A673 (cell line): ENCODE results near the gene TRA2B. TPM values are rescaled to one million over a fixed set of nuclear protein-coding genes. Genes with fewer than 3 reads are reported as not detected.

Experiments
- BruUV-seq: library from RNA; stranded (reverse); fragments of 400-500 nt; replicated peaks from 2 replicates; lab custom pipeline; 2021; lab: Mats Ljungman, UMichigan
- CTCF ChIA-PET: fragments of 300-600 bp; sonication (Branson Sonifier 250); formaldehyde crosslinking; loops from one replicate; lab custom pipeline; 2022; ENCODE audit warnings: antibody characterized with exemption; lab: Charles Lee
- POLR2A ChIA-PET: fragments of 300-600 bp; sonication (Branson Sonifier 250); formaldehyde crosslinking; loops from one replicate; lab custom pipeline; 2022; ENCODE audit warnings: antibody characterized with exemption; ENCODE audit not compliant: low non-redundant PET; lab: Charles Lee
- DNase-seq: peaks from one replicate; pipeline ENCODE4 v3.0.0-alpha.2; 2015; ENCODE audit warnings: low spot score
- H3K27ac ChIP-seq: fragments of 200-600 bp; sonication (generic); 2 replicates; pipeline ENCODE4 v1.5.1; 2016; ENCODE audit warnings: mixed run types, low read depth, mild to moderate bottlenecking, mixed read lengths, antibody characterized with exemption, low read length; ENCODE audit not compliant: poor library complexity, severe bottlenecking
- H3K27me3 ChIP-seq: fragments of 200-600 bp; sonication (generic); replicated peaks from 2 replicates; pipeline ENCODE4 v1.6.1; 2017; ENCODE audit warnings: mixed run types, low read depth, mild to moderate bottlenecking, mixed read lengths, antibody characterized with exemption, low read length; ENCODE audit not compliant: insufficient read depth, poor library complexity
- H3K36me3 ChIP-seq: fragments of 200-600 bp; sonication (generic); 2 replicates; pipeline ENCODE4 v1.6.1; 2016; ENCODE audit warnings: mixed run types, mild to moderate bottlenecking, mixed read lengths, antibody characterized with exemption, low read length; ENCODE audit not compliant: insufficient read depth, poor library complexity, severe bottlenecking
- H3K4me1 ChIP-seq: fragments of 200-600 bp; sonication (generic); 2 replicates; pipeline ENCODE4 v1.6.1; 2017; ENCODE audit warnings: mixed run types, mild to moderate bottlenecking, mixed read lengths, antibody characterized with exemption, low read length; ENCODE audit not compliant: insufficient read depth, poor library complexity, severe bottlenecking
- H3K4me3 ChIP-seq: fragments of 200-600 bp; sonication (generic); 2 replicates; pipeline ENCODE4 v1.5.1; 2016; ENCODE audit warnings: low read depth, mixed run types, mild to moderate bottlenecking, mixed read lengths, low read length; ENCODE audit not compliant: poor library complexity, severe bottlenecking
- H3K9me3 ChIP-seq: fragments of 200-600 bp; sonication (generic); 2 replicates; pipeline ENCODE4 v1.6.1; 2016; ENCODE audit warnings: mixed run types, low read depth, mild to moderate bottlenecking, mixed read lengths, antibody characterized with exemption, low read length; ENCODE audit not compliant: poor library complexity, severe bottlenecking
- EZH2 ChIP-seq: fragments of 200-600 bp; sonication (generic); IDR thresholded peaks from 2 replicates; pipeline ENCODE4 v1.6.1; 2017; ENCODE audit warnings: borderline replicate concordance, low read depth, mild to moderate bottlenecking, mixed read lengths, antibody characterized with exemption, low read length; ENCODE audit not compliant: poor library complexity, severe bottlenecking
- intact Hi-C: fragments of 100-400 bp; cut with micrococcal nuclease; formaldehyde crosslinking; loops from one replicate; pipeline ENCODE4 v1.10.0; 2022; ENCODE audit not compliant: unreplicated experiment
- total RNA-seq: library from RNA; stranded (reverse); gene quantifications from 2 replicates; pipeline ENCODE4 v1.2.3, GENCODE V29; 2021
- TF ChIP-seq, protein P1 (sequence below): fragments of 300-800, 200-600 bp; sonication (generic); conservative IDR thresholded peaks from 2 replicates; pipeline ENCODE4 v1.5.1; 2017; ENCODE audit warnings: low read depth, mild to moderate bottlenecking, antibody characterized with exemption, low read length, moderate library complexity, mixed read lengths

The TRA2B gene
- total RNA-seq, 1 experiment from 2014 or later, result 339 TPM

DNA sequence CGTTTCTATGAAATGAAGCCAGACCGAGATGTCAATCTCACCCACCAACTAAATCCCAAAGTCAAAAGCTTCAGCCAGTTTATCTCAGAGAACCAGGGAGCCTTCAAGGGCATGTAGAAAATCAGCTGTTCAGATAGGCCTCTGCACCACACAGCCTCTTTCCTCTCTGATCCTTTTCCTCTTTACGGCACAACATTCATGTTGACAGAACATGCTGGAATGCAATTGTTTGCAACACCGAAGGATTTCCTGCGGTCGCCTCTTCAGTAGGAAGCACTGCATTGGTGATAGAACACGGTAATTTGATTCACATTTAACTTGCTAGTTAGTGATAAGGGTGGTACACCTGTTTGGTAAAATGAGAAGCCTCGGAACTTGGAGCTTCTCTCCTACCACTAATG, 41.9 kb upstream of the TRA2B start:
- CTCF ChIA-PET, result interaction anchor here (1.3 to 2.2 kb wide), 2 partner anchors 281 to 298 kb away, joined by 3 to 10 read pairs; no protein-coding TSS in a partner anchor
- H3K27me3 ChIP-seq, result no peaks in the 10 kb centered on the region
- no peak overlapping the region for H3K27ac ChIP-seq
- H3K4me3 ChIP-seq, result no peak overlapping the region
- no peak for DNase-seq
- H3K9me3 ChIP-seq, result no peaks in the 10 kb centered on the region
- no peaks in the 10 kb centered on the region for H3K36me3 ChIP-seq
- TF ChIP-seq, protein P1, sequence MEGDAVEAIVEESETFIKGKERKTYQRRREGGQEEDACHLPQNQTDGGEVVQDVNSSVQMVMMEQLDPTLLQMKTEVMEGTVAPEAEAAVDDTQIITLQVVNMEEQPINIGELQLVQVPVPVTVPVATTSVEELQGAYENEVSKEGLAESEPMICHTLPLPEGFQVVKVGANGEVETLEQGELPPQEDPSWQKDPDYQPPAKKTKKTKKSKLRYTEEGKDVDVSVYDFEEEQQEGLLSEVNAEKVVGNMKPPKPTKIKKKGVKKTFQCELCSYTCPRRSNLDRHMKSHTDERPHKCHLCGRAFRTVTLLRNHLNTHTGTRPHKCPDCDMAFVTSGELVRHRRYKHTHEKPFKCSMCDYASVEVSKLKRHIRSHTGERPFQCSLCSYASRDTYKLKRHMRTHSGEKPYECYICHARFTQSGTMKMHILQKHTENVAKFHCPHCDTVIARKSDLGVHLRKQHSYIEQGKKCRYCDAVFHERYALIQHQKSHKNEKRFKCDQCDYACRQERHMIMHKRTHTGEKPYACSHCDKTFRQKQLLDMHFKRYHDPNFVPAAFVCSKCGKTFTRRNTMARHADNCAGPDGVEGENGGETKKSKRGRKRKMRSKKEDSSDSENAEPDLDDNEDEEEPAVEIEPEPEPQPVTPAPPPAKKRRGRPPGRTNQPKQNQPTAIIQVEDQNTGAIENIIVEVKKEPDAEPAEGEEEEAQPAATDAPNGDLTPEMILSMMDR, result no peak
- no peak for TF ChIP-seq EZH2
- POLR2A ChIA-PET, result no interaction called here
- peaks cover 11% of the 10 kb centered on the region for H3K4me1 ChIP-seq
- intact Hi-C loops, result loop anchor here (5.0 kb wide), 4 partner anchors 263 to 633 kb away; partner anchors contain the start of gene AHSG
- no TSS peak for BruUV-seq

DNA sequence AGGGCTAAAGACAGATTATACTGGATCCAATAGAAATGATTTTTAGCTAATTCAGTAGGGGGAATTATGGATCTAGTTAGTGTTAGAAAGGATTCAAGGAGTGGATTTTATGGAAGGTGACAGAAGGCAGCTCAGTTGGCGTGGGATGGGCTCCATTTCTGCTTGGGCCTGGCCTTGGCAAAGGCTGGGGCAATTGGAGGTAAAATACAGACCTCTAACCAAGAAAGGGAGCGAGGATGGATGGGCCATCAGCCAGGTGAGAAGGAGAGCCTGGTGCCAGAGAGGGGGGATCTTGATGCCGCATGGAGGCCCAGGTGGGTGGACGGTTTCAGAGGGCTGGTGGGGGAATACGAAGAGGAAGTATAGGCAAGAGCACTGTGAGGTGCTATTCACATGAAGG, 40.7 kb upstream of the TRA2B start:
- no peaks in the 10 kb centered on the region for H3K9me3 ChIP-seq
- TF ChIP-seq EZH2, result no peak
- no peaks in the 10 kb centered on the region for H3K4me1 ChIP-seq
- no peak for DNase-seq
- H3K36me3 ChIP-seq, result no peaks in the 10 kb centered on the region
- H3K27me3 ChIP-seq, result no peaks in the 10 kb centered on the region
- CTCF ChIA-PET, result interaction anchor here (1.6 to 2.2 kb wide), 2 partner anchors 35 to 299 kb away, joined by 5 to 10 read pairs; no protein-coding TSS in a partner anchor
- POLR2A ChIA-PET, result no interaction called here
- BruUV-seq, result no TSS peak
- H3K4me3 ChIP-seq, result no peak overlapping the region
- no peak overlapping the region for H3K27ac ChIP-seq
- intact Hi-C loops, result loop anchor here (5.0 kb wide), 1 partner anchor 316 kb away; no protein-coding TSS in a partner anchor

DNA sequence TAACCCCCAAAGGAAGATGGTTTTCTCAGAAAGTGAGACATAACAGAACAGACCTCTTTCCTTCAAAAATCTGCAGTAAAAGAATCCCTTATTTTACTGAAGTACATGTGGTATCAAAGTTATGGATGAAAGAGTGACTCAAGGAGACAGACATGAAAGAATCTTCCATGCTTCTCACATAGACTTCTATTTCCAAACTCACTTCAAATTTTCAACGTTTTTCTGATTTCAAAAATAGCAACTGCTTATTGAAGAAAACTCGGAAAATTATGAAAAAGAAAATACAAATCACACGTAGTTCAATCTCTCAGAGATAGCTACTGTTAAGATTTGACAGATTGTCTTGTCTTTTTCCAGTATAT, 39.8 kb upstream of the TRA2B start:
- DNase-seq, result no peak
- BruUV-seq, result no TSS peak
- Histone ChIP-seq H3K27ac (no peak overlapping the region), H3K9me3 (no peaks in the 10 kb centered on the region), H3K27me3 (no peaks in the 10 kb centered on the region), H3K36me3 (no peaks in the 10 kb centered on the region), H3K4me1 (no peaks in the 10 kb centered on the region), H3K4me3 (no peak overlapping the region)
- intact Hi-C loops, result loop anchor here (5.0 kb wide), 1 partner anchor 315 kb away; no protein-coding TSS in a partner anchor
- CTCF ChIA-PET, result interaction anchor here (0.7 to 1.6 kb wide), 3 partner anchors 34 to 563 kb away, joined by 3 to 5 read pairs (median 5); no protein-coding TSS in a partner anchor
- POLR2A ChIA-PET, result no interaction called here
- TF ChIP-seq EZH2, result no peak
- TF ChIP-seq, protein P1, result no peak
